GM10248 (cell line): Measurements from ENCODE around the gene SLC25A51.
"Not testable (repeated sequence)": the region's sequence is repeated elsewhere in the genome, so short reads cannot be mapped to it uniquely, and the experiment has no call there.

Source experiments
- CTCF ChIA-PET: fragments of 300-600 bp; sonication (Branson Sonifier 250); formaldehyde crosslinking; extraction: SDS; loops from one replicate; lab custom pipeline; 2021; ENCODE audit warnings: antibody characterized with exemption; lab: Yijun Ruan, JAX
- POLR2A ChIA-PET: fragments of 350-650 bp; sonication (Branson Sonifier 250); formaldehyde crosslinking; extraction: SDS; loops from one replicate; lab custom pipeline; 2020; ENCODE audit warnings: antibody characterized with exemption; lab: Yijun Ruan, JAX
- DNase-seq: peaks from one replicate; pipeline ENCODE4 v3.0.0; 2012; ENCODE audit errors: extremely low spot score
- CTCF ChIP-seq: IDR thresholded peaks from 2 replicates; pipeline ENCODE4 v1.5.1; 2012; ENCODE audit warnings: mild to moderate bottlenecking, low read depth; ENCODE audit errors: extremely low read depth, missing control alignments, control extremely low read depth

SLC25A51 gene

GRCh38 chr9:37889536-37889935, 14.4 kb downstream of the SLC25A51 start:
- ChIA-PET POLR2A (no interaction called here), CTCF (interaction anchor here (1.0 to 1.2 kb wide), 2 partner anchors 9 to 80 kb away, joined by 3 to 4 read pairs; no protein-coding TSS in a partner anchor)
- no peak for TF ChIP-seq CTCF
- no peak for DNase-seq

- CTCF ChIA-PET, POLR2A ChIA-PET, DNase-seq: not testable (repeated sequence)
Measured at GRCh38 chr9:37887977-37888583, 15.8 kb downstream of the SLC25A51 start.

GRCh38 chr9:37880916-37881479, 22.9 kb downstream of the SLC25A51 start:
- ChIA-PET POLR2A (no interaction called here), CTCF (interaction anchor here (1.0 to 1.9 kb wide), 2 partner anchors 22 kb away, joined by 3 to 6 read pairs; no protein-coding TSS in a partner anchor)
- TF ChIP-seq CTCF = no peak
- no peak for DNase-seq

GRCh38 chr9:37876376-37876775, 27.6 kb downstream of the SLC25A51 start:
- ChIA-PET POLR2A (no interaction called here), CTCF (interaction anchor here (1.7 kb wide), 1 partner anchor 10 kb away, joined by 5 read pairs; no protein-coding TSS in a partner anchor)
- no peak for DNase-seq
- no peak for TF ChIP-seq CTCF

- POLR2A ChIA-PET = no interaction called here
- no peak for DNase-seq
- CTCF ChIA-PET = no interaction called here
- TF ChIP-seq CTCF = no peak
Measured at GRCh38 chr9:37873955-37874354, 30.0 kb downstream of the SLC25A51 start.

- no peak for DNase-seq
- ChIA-PET POLR2A (no interaction called here), CTCF (interaction anchor here (0.6 to 2.2 kb wide), 5 partner anchors 11 to 27 kb away, joined by 3 to 6 read pairs (median 3); no protein-coding TSS in a partner anchor)
- TF ChIP-seq CTCF = no peak
Measured at GRCh38 chr9:37870799-37871176, 33.1 kb downstream of the SLC25A51 start.
